SH-SY5Y (cell line): ENCODE data around the gene HYCC1.

ENCODE experiments used
- GATA2 ChIP-seq: IDR thresholded peaks from 2 replicates; pipeline ENCODE4 v1.6.1; 2011; ENCODE audit warnings: mild to moderate bottlenecking, low read depth, low read length
- GATA3 ChIP-seq: IDR thresholded peaks from 2 replicates; pipeline ENCODE4 v1.6.1; 2011; ENCODE audit warnings: low read depth, mild to moderate bottlenecking, low read length, moderate library complexity

DNA sequence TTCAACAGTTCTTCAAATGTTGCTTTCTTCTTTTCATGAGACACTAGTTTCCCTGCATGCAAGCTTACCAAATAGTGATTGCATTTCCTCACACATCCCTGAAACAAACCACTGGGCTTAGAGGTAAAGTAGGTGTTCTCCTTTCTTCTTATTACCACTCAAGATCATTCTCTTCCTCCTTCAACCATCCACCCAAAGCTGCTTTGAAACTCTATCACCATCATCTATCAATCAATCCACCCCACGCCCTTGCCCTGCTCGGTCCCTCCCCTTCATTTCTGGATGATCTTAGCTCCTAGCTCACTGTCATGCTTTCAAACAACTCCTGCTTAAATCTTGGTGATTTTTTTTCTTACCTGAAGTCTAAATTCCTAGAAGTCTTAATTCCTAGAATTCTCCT, 18.9 kb downstream of the HYCC1 start:
- no peak for TF ChIP-seq GATA2
- no peak for TF ChIP-seq GATA3
